Measurements from ENCODE around the gene NFATC2.
"Not testable (repeated sequence)": the region's sequence is repeated elsewhere in the genome, so short reads cannot be mapped to it uniquely, and the experiment has no call there.

Gene NFATC2

DNA sequence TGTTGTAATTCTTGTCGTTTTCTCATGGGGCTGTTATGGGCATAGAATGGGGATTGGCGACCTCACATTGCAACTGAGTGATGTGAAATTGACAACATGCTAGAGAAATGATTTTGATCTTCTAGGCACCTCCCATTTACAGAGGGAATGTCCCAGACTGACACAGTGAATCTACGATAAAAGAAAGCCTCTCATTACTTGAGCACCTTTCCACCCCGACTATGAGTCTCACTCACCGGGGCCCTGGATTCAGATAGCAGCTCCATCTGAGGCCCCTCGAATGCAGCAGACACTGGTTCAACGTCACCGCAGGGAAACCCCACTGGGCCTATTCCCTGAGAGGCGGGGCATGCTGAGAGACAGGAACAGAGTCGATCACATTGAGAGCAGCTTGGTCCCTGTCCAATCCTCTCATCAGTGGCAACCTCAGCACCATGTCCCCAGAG lies 49.1 kb downstream of the NFATC2 start:
- peak; percentile 61 for DNase-seq

DNA sequence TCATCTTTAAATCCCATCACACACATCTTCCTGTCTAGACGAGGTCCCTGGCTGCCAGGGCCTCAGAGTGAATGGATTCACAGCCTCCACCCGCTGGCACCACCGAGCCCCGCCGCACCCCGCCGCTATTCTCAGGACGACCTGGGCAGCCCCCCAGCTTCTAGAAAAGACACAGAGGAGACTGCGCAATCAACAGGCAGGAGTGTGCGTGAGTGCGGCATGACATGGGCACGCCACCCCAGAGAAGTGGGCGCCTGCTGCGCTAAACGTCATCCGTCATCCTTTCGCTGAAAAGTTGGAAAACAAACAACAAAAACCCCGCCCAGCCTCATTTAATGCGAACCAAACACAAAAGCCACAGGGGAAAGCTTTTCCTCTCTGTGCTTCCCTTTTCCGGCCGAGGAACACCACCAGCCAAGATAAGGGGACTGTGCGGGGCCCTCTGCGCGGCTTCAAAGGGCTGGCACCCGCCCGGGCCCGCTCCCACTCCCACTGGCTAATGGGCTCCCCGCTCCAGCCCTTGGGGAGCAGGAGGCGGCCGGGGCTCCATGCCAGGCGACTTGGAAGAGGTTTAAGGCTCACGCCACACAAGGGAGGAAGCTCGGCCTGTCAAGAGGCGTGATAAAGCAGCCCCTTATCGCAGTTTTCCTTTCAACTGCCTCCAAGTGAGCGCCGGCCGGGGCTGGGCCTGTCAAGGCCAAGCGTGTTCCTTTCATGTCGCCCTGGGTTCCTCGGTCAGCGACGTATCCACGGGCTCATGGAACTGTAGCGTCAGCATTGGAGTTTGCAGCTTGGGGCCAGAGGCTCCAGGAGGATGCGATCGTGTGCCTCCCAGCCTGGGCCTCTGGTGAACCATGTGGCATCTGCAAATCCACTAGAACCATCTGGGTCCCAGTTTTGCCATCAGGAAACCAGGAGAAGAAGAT lies 50.1 kb downstream of the NFATC2 start:
- no peak for DNase-seq

DNA sequence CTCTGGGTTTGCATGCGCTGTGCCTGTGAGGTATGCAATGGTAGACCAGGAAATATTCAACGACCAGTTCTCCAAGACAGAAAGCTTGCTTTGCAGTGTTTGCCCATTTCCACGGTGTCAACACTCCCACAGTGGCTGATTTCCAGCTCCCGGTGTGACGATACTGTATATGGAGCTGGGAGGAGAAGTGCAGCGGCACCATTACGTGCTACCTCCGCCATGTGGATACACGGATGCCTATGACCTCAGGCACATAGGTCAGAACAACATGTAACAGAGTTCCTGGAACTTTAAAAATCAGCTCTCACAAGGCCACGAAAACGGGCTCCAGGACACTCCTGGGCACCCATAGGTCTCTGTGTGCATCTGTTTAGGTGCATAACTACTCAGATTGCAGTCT lies 51.1 kb downstream of the NFATC2 start:
- no peak for DNase-seq

DNA sequence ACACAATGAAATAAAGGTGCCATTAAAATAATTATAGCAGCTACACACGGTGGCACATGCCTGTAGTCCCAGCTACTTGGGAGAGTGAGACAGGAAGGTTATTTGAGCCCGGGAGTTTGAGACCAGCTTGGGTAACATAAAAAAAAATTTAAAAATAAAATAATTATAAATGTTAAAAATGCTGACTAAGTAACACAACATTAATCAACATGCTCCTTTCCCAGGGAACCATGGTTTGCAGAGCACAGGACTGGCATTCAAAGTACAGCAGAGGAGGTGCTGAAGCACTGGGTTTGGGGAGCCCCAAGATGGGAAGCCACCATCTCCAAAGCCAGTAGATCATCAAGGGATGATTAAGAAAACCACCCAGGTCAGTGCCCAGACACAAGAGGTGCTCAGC lies 51.9 kb downstream of the NFATC2 start:
- DNase-seq, result no peak

DNA sequence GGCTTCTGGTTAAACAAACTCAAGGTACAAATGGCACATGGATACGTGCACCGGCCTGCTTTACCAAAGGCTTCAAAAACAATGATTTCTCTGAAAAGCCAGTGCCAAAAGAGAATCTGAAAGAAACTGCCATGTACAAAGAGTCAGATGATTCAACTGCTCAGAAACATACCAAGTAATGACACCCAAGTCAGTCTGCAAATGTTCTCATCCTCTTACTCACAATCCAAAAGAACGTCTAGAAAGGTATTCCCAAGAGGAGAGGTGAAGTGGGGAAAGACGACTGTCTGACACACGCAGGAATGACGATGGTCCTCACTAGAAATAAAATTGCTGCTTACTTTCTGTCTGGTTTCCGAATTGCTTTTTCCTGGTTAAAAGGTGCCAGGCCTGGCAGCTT lies 52.9 kb downstream of the NFATC2 start:
- DNase-seq, result no peak

DNA sequence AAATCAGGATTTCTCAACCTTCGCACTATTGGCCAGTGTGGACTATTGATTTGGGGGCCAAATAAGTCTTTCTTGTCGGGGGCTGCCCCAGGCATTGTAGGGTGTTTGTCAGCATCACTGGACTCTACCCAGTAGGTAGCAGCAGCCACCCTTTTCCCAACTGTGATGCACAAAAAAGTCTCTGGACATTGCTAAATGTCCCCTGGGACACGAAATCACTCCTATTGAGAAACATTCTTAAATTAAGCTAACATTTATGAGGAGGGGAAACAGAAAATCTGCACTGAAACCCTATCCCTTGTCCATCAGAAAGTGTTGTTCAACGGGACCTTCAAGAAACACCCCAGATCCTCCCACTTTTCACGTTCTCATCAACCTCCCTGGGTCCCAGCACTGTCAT lies 54.2 kb downstream of the NFATC2 start:
- no peak for DNase-seq

DNA sequence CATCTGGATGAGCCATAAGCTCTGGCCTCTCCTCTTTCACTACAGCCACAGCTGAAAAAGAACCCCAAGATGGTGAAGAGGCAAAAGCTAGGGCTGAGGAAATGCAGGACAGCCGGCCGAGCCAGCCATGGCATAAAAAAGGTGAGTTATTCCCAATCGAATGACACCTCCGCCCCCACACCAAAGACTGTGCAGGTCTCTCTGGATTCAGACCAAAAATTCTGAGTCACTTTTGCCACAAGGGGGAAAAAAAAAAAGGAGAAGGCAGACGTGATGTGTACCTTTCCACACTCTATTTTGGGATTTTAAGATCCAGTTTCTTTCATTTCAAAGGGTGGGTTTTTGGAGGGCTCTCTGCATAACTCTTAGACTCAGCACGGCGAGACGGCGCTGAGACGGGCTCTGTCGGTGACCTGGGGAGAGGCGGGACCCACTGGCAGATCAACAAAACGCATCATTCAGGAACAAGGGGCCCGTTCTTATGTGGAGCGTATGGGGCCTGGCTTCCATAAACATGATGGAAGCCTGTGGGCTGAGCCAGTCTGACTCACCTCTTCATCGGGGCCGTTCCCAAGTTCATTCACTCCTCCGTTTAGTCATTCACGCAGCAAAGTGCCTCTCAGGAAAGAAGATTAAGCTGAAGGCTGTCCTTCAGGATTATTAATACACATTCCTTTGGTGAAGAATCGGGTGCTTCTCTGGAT lies 54.8 kb downstream of the NFATC2 start:
- no peak for DNase-seq

DNA sequence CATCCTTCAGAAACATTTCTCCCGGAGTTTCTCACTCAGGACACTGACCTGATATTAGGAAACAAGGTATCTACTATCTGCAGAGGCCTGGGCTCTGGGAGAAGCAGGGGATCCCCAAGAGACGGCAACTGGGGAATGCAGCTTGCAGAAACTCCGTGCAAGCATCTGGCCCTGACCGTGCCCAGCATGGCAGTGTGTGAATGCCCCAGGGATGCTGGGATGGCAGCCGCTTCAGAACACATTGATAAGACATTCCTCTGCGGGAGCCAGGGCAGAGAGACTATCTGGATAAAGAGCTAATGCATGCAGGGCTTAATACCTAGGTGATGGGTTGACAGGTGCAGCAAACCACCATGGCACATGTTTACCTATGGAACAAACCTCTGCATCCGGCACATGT lies 55.4 kb downstream of the NFATC2 start:
- no peak for DNase-seq

DNA sequence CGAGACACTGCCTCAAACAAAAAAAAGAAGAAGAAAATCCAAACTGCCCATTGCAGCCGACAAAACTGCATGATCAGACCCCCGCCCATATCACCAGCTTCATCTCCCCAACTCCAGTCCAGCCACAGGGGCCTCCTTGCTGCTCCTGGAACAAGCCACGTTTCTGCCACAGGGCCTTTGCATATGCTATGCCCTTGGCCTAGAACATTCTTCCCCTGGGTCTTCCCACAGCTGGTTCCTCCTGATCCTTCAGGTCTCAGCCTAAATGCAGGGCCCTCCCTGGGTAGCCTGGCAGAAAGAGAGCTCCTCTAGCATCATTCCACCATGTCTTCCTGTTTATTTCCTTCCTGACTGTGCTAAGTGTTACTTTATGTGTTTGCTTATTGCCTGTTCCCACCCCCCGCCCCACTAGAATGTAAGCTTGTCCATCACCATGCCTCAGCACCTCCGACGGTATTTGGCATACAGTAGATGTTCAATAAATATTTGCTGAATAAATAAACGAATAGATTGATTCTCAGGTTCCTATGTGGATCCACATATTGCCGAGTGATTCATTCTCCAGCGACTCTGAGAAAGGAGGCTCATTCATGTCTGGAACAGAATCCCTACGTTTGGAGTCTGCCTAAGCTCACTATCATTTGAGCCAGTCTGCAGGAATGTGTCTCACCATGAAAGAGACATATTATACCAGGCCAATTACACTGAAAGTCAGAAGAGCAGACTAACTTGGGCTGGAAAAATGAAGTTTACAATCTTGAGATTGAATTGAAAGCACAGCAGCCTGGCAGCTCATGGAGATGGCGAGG lies 56.1 kb downstream of the NFATC2 start:
- no peak for DNase-seq

DNA sequence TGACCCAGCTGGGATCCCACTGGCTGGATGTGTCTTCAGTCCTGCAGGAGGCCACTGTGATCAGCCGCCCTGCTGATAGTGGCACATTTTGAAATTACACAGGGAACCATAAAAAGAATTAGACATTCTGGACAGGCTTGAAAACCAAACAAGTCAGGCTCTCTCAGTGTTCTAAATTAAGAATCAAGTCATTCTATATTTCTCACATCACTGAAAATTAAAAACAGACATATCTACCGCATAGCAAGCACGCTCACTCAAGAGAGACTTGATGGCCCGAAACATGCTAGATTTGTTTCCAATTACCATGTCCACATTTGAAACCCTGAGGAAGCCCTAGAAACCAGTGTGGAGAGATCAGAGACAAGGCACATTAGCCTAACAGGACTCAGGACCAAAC lies 57.7 kb downstream of the NFATC2 start:
- no peak for DNase-seq

DNA sequence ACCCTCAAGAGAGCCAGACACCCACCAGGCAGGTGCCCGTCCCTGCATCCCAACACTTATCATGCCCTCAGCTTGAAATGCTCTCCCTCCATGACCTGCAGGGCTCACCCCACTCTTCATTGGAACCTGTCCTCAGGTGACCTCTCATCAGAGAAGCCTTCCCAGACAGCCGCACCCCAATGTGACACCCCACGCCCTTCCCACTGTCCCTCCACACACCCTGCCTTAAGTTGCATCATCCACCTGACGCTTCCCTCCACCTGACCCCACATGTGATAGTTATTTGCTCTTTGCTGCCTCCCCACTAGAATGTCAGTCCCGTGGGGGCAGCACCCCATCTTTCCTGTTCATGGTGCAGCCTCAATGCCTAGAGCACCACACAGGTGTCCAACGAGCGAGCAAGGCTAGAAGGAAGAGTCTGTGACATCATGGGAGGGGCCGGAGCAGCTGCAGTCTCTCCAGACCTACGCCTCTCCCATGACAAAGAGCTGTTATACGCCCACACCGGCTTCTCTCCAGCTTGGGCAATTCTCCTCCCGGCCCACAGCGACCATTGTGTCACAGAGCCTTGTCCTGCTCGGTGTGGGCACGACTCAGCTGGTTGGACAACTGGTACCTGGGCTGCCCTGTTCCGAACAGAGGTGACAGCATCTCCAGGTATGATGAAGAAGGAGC lies 58.2 kb downstream of the NFATC2 start:
- no peak for DNase-seq

DNA sequence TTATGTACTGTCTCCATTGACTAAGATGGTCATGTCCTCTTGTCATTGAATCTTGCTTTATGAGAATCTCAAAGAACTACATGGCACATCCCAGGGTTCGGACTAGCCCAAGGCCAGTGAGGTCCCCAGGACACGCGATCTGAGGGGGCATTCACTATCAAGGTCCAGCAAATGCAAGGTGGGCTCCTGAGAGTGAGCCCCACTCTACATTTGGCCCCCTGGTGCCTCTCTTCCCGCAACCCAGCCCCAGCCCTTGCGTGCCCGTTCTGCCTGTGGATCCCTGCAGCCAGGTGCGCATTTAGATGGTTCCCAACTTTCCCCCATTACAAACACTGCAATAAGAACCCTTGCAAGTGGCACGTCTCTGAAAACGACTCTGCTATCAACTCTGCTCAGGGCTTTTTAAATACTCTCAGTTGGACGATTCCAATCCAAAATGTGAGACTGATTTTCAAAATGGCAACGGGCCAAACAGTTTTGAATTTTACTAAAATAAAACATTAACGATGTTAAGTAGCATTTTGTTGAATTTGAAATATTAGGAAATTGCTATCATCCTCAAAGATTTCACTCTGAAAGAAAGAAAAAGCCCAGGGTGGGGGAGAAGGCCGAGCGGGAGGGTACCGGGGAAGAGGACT lies 59.6 kb downstream of the NFATC2 start:
- DNase-seq, result no peak

DNA sequence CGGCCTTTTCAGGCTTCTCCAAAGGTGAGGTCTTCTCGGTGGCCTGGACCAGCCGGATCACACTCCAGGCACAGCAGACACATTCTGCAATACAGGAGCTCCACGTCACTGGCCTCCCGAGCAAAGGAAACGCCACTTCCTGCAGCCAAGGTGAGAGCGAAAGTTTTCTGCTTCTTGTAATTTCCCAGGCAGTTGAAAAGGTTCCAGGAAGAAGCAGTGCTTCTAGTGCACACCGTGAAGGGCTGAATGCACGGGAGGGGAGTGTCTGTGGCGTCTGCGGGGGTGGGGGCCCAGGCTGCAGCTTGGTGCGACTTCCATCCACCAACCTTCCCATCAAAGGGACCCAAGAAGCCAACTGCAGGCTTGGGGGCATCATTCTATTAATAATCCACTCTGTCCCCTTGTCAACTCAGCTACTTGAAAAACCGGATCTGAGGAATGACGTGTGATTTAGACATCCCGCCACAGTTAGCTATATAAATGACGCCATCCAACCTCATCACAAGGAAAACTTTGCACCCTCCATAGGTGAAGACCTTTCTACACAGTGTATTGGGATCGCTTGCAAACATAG lies 61.1 kb downstream of the NFATC2 start:
- DNase-seq, result peak; percentile 74

DNA sequence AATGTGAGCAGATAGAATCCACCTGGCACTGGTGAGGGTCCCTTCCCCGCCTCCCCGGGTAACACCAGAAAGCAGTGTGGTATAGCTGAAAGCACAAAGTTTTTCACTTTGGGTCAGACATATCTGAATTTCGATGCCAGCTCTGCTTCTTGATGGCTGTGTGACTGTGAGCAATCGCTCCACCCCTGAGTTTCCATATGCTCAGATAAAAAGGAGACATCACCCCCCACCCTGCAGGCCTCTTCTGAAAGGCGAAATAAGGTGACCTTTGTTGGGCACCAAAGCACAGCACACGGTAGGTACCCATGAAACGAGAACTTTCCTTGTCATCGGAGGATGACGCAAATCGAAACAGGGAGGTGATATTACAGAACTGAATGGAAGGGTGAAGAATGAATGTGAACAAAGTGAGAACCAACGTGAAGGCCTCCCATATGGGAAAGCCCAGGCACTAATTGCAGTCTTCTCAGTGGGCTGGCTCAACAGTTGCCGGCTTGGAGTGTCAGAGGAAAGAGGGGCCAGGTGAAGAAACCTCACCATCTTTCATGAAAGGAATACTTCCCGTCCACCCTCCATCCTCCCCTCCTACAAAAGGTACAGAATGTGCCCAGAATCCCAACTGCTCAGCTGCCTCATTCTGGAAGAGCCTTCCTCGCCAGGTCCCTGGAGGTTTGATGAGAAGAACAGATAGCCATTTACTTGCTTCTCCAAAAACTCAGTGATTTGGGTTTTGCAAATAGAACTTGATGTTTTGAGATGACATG lies 61.8 kb downstream of the NFATC2 start:
- peak; percentile 81 for DNase-seq

DNA sequence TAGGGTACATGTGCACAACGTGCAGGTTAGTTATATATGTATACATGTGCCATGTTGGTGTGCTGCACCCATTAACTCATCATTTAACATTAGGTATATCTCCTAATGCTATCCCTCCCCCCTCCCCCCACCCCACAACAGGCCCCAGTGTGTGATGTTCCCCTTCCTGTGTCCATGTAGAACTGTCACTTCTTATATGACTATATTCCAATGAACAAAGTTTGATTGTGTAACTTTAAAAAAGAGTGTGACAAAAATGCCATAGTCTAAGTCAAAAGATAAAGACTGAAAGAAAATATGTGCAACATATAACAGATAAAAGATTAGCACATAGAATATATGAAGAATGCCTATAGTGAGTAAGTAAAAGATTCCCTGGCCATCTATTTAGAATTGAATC lies 66.4 kb downstream of the NFATC2 start:
- DNase-seq, result not testable (repeated sequence)

DNA sequence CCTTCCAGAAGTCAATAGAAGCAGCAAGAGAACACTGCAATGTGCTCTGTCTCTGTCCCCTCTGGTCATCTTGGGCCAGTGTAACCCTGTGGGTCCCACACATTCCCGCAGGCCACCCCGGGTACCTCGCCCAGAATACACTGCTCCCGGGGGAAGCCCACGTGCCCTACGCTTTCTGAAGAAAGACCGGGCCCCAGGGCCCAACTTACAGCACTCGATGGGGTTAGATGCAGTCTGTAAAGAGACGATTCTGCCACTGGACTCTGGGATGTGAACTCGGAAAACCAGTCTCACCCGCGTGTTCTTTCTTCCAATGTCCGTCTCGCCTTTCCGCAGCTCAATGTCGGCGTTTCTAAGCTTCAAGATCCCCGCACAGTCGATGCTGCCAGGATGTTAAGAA lies 68.7 kb downstream of the NFATC2 start:
- DNase-seq, result peak; percentile 20

DNA sequence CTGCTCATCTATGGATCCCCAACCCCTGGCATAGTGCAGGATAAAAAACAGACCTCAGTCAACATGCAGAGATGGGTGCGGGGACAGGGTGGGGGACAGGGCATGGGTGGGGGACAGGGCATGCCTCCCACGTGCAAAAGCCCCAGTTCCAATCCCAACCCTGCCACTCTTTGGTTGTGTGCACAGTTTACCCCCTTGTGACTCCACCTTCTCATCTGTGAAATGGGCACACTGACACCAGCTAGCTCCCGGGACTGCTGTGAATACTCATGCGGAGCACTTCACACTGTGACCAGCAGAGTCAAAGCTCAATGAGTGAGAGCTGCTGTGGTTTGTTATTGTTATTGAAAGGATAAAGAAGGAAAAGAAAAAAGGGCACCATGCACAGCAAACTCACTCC lies 69.3 kb downstream of the NFATC2 start:
- no peak for DNase-seq

DNA sequence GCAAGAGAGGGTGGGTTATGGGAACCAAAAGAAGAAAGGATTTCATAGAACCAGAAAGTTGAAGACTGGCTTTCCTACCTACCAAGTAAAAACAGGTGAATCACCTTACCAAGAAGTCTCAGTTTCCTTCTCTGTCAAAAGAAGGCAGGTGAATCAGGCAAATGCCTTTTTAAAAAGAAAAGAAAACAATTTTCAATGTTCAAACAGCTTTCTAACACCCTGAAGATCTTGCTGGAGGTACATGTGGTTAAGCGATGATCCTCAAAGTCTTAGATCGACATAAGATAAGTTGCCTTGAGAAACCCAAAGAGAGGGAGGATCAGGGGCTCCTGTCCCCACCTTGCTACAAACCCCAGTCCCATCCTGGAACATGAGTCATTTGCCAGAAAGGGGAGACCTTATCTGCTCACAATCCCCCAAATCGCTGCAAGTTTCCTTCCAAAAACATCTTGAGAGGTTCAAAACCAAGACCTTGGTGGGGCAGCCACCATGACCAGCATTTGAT lies 71.6 kb downstream of the NFATC2 start:
- peak; percentile 61 for DNase-seq

DNA sequence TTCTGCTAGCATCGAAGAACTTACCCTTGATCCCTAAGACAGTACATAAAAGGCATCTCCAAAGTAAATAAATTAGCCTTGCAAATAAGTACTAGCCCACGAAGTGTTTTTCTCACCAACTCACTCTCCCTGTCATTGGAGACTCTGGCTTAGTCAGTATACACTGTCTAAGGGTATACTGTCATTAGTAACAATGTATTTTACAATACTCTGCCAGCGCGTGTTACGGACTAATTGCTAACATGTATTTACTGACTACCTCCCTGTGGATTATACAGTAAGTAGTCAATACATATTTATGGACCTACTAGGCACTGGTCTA lies 72.1 kb downstream of the NFATC2 start:
- DNase-seq, result no peak

DNA sequence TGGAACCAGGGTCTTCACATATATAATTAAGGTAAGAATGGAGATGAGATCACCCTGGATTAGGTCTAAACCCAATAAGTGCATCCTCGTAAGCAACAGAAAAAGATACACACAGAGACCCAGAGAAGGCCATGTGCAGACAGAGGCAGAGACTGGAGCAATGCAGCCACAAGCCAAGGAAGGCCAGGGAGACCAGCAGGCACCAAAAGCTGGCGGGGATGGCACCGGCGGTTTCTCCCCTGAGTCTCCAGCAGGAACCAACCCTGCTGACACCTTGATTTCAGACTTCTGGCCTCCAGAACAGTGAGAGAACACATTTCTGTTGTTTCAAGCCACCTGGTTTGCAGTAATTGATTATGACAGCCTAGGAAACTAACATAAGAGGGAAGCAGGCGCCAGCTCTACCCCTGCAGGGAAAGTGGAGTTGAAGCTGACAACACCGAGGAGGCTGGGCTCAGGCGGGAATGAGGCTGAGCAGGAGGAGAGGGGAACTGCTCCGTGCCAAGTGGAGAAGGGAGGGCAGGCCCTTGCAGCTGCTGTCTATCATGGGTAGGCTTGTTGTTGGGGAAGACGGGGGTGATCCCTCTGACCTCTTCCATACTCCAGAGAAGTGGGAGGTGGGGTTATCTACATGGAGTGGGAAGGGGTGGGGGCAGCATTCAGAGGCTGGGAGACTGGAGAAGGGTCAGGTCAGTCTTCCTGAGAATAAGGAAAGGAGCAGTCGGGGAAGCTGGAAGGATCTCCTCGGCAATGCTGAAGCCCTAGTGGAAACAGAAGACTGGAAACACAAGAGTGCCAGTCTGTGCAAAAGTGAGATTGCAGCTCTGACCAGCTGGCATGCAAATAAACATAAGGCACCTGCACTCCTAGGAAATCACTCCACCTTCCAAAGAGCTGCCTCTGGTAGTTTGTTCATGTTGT lies 72.7 kb downstream of the NFATC2 start:
- no peak for DNase-seq

Measured in stimulated activated CD8-positive, alpha-beta memory T cell treated with anti-CD3 and anti-CD28 coated beads, Interleukin-4, amount 100 ng/mL, for 48 hours (primary cell).